C4-2B (cell line): ENCODE results near the gene NUP85.

Experiments
- H3K27ac ChIP-seq: fragments of 450-650 bp; 2 replicates; pipeline ENCODE4 v1.5.1; 2017
- CTCF ChIP-seq: fragments of 450-650 bp; conservative IDR thresholded peaks from 2 replicates; pipeline ENCODE4 v1.5.1; 2017; ENCODE audit warnings: mild to moderate bottlenecking
- ZFX ChIP-seq: fragments of 450-650 bp; IDR thresholded peaks from 2 replicates; pipeline ENCODE4 v1.6.1; 2017

The NUP85 gene

GRCh38 chr17:75238684-75239191 lies 33.3 kb downstream of the NUP85 start:
- TF ChIP-seq ZFX (no peak), CTCF (peak; percentile 94)
- H3K27ac ChIP-seq: no peak overlapping the region

- TF ChIP-seq ZFX: no peak
- TF ChIP-seq CTCF: no peak
- no peak overlapping the region for H3K27ac ChIP-seq
Measured at GRCh38 chr17:75239214-75239613, 33.7 kb downstream of the NUP85 start.

GRCh38 chr17:75239778-75240393 lies 34.4 kb downstream of the NUP85 start:
- no peak overlapping the region for H3K27ac ChIP-seq
- TF ChIP-seq ZFX (no peak), CTCF (no peak)

GRCh38 chr17:75240394-75241142 lies 35.1 kb downstream of the NUP85 start:
- no peak overlapping the region for H3K27ac ChIP-seq
- TF ChIP-seq ZFX (no peak), CTCF (peak; percentile 70)

GRCh38 chr17:75241143-75241430 lies 35.6 kb downstream of the NUP85 start:
- TF ChIP-seq CTCF (no peak), ZFX (no peak)
- no peak overlapping the region for H3K27ac ChIP-seq

GRCh38 chr17:75241502-75241901 lies 36.0 kb downstream of the NUP85 start:
- TF ChIP-seq CTCF (no peak), ZFX (no peak)
- no peak overlapping the region for H3K27ac ChIP-seq

- TF ChIP-seq ZFX (no peak), CTCF (no peak)
- H3K27ac ChIP-seq: no peak overlapping the region
Measured at GRCh38 chr17:75241996-75242460, 36.5 kb downstream of the NUP85 start.
